ENCODE measurements around the gene SCFD2. TPM values are rescaled to one million over a fixed set of nuclear protein-coding genes. Genes with fewer than 3 reads are reported as not detected.

The SCFD2 gene
- total RNA-seq, 2 donors from 2014 or later: 19.3 to 26.7 TPM

- Mint-ChIP-seq H3K27ac (no peak overlapping the region), H3K4me3 (no peak overlapping the region)
Observed at GRCh38 chr4:52904421-52904820, 461.4 kb downstream of the SCFD2 start.

DNA sequence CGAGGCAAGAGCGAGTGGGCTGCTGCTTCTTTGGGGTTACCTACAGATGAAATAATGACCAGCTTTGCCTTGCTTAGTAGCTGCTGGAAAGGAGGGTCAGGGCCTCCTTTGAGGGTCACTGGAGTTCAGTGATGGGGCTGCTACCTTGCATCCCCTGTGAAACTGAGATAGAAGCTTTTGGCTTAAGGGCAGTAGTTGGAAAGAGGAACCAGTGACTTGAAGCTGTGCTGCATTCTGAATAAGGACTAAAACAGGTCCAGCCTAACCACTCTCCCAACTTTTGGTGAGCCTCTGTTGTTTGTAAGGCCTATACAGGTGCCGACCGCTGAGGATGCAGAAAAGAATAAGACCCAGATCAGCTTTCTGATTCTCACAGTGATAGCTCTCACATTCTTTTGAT lies 462.6 kb downstream of the SCFD2 start:
- Mint-ChIP-seq H3K27me3 (no peaks in the 10 kb centered on the region), H3K36me3 (ENCODE audit: low read depth) (peaks cover 5% of the 10 kb centered on the region), H3K27ac (no peak overlapping the region), H3K4me3 (no peak overlapping the region), H3K4me1 (no peaks in the 10 kb centered on the region)
- H3K9me3 ChIP-seq (ENCODE audit: control insufficient read depth, low read length, poor library complexity, severe bottlenecking): no peaks in the 10 kb centered on the region
- ATAC-seq (no peak), DNase-seq (no peak)

More at GRCh38 chr4:52904421-52904820, 461.4 kb downstream of the SCFD2 start:
- DNase-seq (no peak), ATAC-seq (no peak)
- Mint-ChIP-seq H3K27me3 (no peaks in the 10 kb centered on the region), H3K36me3 (ENCODE audit: low read depth) (peaks cover 7% of the 10 kb centered on the region), H3K4me1 (no peaks in the 10 kb centered on the region)
- H3K9me3 ChIP-seq (ENCODE audit: control insufficient read depth, low read length, poor library complexity, severe bottlenecking): no peaks in the 10 kb centered on the region

DNA sequence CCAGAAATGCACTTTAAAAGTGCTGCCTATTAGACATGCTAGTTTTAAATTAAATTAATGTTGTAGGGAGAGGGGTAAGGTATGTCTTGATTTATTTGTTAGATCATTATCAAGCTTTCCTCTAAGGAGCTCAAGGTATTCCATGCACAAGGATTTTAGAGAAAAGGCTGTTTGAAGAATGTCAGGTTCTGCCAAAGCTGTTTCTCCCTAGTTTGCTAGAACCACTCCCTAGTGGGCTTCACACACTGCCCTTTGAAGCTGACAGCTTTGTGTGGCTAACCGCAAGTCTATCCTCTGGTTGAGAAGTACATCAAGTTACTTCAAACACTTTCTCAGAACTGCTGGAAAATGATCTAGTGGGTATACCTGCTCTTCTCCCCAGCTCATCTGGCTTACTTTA lies 471.4 kb downstream of the SCFD2 start:
- Mint-ChIP-seq H3K27me3 (no peaks in the 10 kb centered on the region), H3K4me1 (no peaks in the 10 kb centered on the region), H3K36me3 (ENCODE audit: low read depth) (no peaks in the 10 kb centered on the region), H3K4me3 (no peak overlapping the region), H3K27ac (no peak overlapping the region)
- H3K9me3 ChIP-seq (ENCODE audit: control insufficient read depth, low read length, poor library complexity, severe bottlenecking): no peaks in the 10 kb centered on the region
- DNase-seq (no peak), ATAC-seq (no peak)

DNA sequence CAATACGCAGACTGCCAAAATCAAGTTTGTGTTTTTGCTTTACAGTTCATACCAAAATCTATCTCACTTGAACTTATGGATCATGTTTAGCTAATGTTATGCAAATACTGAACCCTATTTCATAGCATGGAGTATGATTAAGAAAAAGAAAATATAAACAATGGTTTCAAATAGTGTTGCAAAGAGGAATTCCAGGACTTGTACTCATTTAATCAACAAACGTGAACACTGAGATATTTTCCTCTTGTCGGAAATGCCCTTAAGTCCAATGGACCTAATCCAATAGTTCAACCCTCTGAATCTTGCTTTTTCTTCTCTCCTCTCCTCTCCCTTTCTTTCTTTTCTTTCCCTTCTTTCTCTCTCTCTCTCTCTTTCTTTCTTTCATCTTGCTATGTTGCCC lies 473.0 kb downstream of the SCFD2 start:
- H3K9me3 ChIP-seq (ENCODE audit: control insufficient read depth, low read length, poor library complexity, severe bottlenecking): no peaks in the 10 kb centered on the region
- Mint-ChIP-seq H3K4me3 (no peak overlapping the region), H3K36me3 (ENCODE audit: low read depth) (no peaks in the 10 kb centered on the region), H3K27ac (no peak overlapping the region), H3K4me1 (no peaks in the 10 kb centered on the region), H3K27me3 (no peaks in the 10 kb centered on the region)
- DNase-seq (no peak), ATAC-seq (no peak)

DNA sequence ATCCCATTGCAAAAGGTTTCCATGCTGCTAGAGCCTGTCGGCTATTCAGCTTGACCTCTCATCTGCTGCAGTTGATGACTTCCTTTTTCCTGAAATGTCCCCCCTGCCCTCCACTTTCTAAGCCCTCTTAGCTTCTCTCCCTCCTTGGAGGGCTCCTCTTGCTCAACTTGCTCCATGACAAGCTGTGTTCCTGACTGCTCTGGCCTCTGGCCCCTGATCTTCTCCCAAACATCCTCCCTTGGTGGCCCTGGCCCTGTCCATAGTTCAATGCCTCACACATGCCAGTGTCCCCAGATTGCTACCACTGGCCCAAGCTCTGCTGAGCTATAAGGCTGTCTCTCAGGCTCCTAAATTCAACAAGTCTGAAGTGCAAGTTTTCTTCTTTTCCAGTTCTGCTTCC lies 474.1 kb downstream of the SCFD2 start:
- Mint-ChIP-seq H3K4me1 (no peaks in the 10 kb centered on the region), H3K4me3 (no peak overlapping the region), H3K27ac (no peak overlapping the region), H3K27me3 (no peaks in the 10 kb centered on the region), H3K36me3 (ENCODE audit: low read depth) (no peaks in the 10 kb centered on the region)
- ATAC-seq: no peak
- no peaks in the 10 kb centered on the region for H3K9me3 ChIP-seq (ENCODE audit: control insufficient read depth, low read length, poor library complexity, severe bottlenecking)
- DNase-seq: no peak

GRCh38 chr4:52890521-52890791 lies 475.4 kb downstream of the SCFD2 start:
- H3K4me3 Mint-ChIP-seq: no peak overlapping the region
- H3K27ac Mint-ChIP-seq: no peak overlapping the region
- no peaks in the 10 kb centered on the region for H3K36me3 Mint-ChIP-seq (ENCODE audit: low read depth)
- no peaks in the 10 kb centered on the region for H3K9me3 ChIP-seq (ENCODE audit: control insufficient read depth, low read length, poor library complexity, severe bottlenecking)
- no peaks in the 10 kb centered on the region for H3K4me1 Mint-ChIP-seq
- no peak for DNase-seq
- no peak for ATAC-seq
- no peaks in the 10 kb centered on the region for H3K27me3 Mint-ChIP-seq

DNA sequence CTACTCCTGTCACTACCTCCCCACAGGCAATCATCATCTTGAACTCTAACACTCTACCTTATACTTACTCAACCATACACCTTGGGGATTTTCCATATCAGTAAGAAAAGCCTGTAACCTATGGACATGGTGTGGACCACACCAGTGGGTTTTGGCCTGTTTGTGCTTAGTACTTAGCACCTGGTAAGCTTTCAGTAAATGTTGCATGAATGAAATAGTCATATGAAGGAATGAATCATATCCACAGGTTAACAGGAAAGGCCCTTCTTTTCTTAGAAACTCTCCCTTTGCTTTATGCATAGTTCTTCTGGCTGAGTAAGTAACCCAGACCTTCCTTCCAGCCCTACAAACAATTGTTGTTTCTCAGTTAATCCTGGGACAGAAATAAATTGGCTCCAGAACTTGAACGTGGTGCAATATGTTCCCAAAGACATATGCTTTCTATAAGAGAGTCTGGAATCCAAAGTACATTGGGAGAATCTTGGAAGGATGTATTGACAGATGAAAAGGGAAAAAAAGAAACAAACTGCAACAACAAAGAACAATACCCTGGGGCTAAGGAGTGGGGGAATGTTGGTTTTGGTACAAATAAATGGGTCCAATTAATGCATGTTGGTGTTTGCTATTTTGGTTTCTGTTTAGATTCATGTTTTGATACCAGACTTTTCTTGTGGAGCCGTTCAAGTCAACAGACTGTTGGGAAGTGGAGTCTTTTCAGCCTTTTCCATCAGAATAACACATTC lies 475.9 kb downstream of the SCFD2 start:
- Mint-ChIP-seq H3K27me3 (no peaks in the 10 kb centered on the region), H3K36me3 (ENCODE audit: low read depth) (no peaks in the 10 kb centered on the region), H3K27ac (no peak overlapping the region), H3K4me3 (no peak overlapping the region), H3K4me1 (no peaks in the 10 kb centered on the region)
- DNase-seq (no peak), ATAC-seq (no peak)
- no peaks in the 10 kb centered on the region for H3K9me3 ChIP-seq (ENCODE audit: control insufficient read depth, low read length, poor library complexity, severe bottlenecking)

GRCh38 chr4:52889354-52889753 lies 476.5 kb downstream of the SCFD2 start:
- Mint-ChIP-seq H3K4me1 (no peaks in the 10 kb centered on the region), H3K4me3 (no peak overlapping the region), H3K36me3 (ENCODE audit: low read depth) (no peaks in the 10 kb centered on the region), H3K27ac (no peak overlapping the region), H3K27me3 (no peaks in the 10 kb centered on the region)
- DNase-seq (no peak), ATAC-seq (no peak)
- no peaks in the 10 kb centered on the region for H3K9me3 ChIP-seq (ENCODE audit: control insufficient read depth, low read length, poor library complexity, severe bottlenecking)

DNA sequence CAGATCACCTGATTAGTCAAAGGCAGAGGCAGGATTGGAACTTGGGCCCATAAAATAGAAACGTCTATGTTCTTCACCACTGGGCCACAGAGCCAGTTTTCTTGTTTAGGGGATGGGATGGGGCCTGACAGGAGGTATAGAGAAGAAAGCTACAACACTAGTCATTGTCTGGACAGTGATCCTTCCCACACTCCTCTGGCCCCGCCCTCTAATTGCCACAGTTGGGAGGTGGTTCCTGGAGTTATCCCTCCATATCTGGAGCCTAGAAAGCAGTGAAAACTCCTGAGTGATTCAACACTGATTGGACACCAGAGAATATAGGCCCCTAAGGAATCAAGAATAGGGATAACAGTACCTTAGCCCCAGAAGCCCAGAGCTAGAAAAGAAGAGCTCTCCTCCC lies 480.9 kb downstream of the SCFD2 start:
- H3K27me3 Mint-ChIP-seq: no peaks in the 10 kb centered on the region
- DNase-seq: no peak
- H3K4me3 Mint-ChIP-seq: no peak overlapping the region
- no peak for ATAC-seq
- H3K36me3 Mint-ChIP-seq (ENCODE audit: low read depth): no peaks in the 10 kb centered on the region
- H3K9me3 ChIP-seq (ENCODE audit: control insufficient read depth, low read length, poor library complexity, severe bottlenecking): no peaks in the 10 kb centered on the region
- H3K27ac Mint-ChIP-seq: no peak overlapping the region
- no peaks in the 10 kb centered on the region for H3K4me1 Mint-ChIP-seq

DNA sequence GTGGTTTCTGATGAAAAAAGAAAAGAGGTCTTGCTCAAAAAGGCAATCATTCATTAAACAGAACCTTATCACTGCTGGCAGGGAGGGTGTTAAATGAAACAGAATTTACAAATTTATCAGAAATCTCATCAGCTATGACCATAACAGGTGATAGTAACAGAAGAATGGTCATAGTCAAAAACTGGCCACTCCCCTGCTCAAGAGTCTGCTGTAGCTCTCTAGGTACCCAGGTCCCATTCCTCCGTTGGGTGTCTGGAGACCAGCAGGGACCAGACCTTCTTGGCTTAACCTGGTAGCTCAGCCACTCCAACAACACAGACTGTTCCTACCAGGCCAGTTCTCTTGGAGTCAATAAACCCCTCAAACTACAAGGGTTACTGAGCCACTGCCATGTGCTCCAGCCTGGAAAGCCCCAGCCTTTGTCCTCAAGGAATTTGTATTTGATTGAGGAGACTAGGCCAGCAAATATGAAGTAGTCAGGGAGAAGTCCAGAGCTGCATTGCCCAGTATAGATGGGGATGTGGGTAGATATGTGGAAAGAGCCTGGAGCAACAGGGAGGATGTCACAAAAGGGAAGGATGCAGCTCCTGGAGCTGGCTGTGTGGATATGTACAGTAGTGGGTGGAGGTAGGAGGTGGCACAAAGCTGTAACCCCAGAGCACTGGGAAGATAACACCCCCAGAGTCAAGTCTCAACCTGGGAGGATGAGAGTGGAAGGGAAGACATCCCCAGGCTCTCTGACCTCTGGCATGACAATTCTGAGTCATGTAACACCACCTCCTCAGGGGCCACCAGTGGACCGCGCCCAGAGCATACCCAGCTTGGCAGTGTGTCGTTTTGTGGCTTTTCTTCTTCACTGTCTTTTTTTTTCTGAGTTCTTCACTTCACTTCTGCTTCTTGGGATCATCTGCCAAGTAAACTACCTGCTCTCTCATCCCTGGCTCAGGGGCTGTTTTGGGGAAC lies 481.9 kb downstream of the SCFD2 start:
- Mint-ChIP-seq H3K27me3 (no peaks in the 10 kb centered on the region), H3K36me3 (ENCODE audit: low read depth) (no peaks in the 10 kb centered on the region), H3K4me1 (no peaks in the 10 kb centered on the region), H3K27ac (no peak overlapping the region), H3K4me3 (no peak overlapping the region)
- no peaks in the 10 kb centered on the region for H3K9me3 ChIP-seq (ENCODE audit: control insufficient read depth, low read length, poor library complexity, severe bottlenecking)
- ATAC-seq (no peak), DNase-seq (no peak)

GRCh38 chr4:52883183-52883621 lies 482.7 kb downstream of the SCFD2 start:
- no peaks in the 10 kb centered on the region for H3K27me3 Mint-ChIP-seq
- no peaks in the 10 kb centered on the region for H3K36me3 Mint-ChIP-seq (ENCODE audit: low read depth)
- no peak overlapping the region for H3K4me3 Mint-ChIP-seq
- H3K27ac Mint-ChIP-seq: no peak overlapping the region
- no peak for DNase-seq
- H3K9me3 ChIP-seq (ENCODE audit: control insufficient read depth, low read length, poor library complexity, severe bottlenecking): no peaks in the 10 kb centered on the region
- no peak for ATAC-seq
- no peaks in the 10 kb centered on the region for H3K4me1 Mint-ChIP-seq

DNA sequence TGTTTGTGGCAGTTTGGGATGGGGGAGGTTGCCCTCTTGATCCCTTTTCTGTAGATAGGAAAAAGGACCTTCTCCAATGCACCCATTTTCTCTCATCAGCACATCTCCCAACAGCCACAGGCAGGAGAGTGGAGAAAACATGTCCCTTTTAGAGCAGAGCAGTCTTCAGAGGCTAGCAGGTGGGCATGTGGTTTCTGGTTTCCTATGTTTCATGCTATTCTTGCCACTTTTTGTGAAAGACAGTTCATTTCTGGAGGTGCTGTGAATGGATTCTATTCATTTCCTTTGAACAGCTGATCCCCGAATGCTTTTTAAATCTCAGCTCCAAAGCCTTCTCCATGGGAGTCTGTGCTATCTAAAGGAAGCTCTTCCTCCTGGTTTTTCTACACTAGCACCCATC lies 484.9 kb downstream of the SCFD2 start:
- H3K27me3 Mint-ChIP-seq: no peaks in the 10 kb centered on the region
- no peak for DNase-seq
- peaks cover 4% of the 10 kb centered on the region for H3K4me1 Mint-ChIP-seq
- no peak for ATAC-seq
- no peak overlapping the region for H3K27ac Mint-ChIP-seq
- no peak overlapping the region for H3K4me3 Mint-ChIP-seq
- no peaks in the 10 kb centered on the region for H3K9me3 ChIP-seq (ENCODE audit: control insufficient read depth, low read length, poor library complexity, severe bottlenecking)
- no peaks in the 10 kb centered on the region for H3K36me3 Mint-ChIP-seq (ENCODE audit: low read depth)

GRCh38 chr4:52879471-52879870 lies 486.4 kb downstream of the SCFD2 start:
- no peaks in the 10 kb centered on the region for H3K36me3 Mint-ChIP-seq (ENCODE audit: low read depth)
- ATAC-seq: no peak
- H3K4me1 Mint-ChIP-seq: peaks cover 6% of the 10 kb centered on the region
- no peaks in the 10 kb centered on the region for H3K9me3 ChIP-seq (ENCODE audit: control insufficient read depth, low read length, poor library complexity, severe bottlenecking)
- H3K27ac Mint-ChIP-seq: no peak overlapping the region
- DNase-seq: no peak
- no peaks in the 10 kb centered on the region for H3K27me3 Mint-ChIP-seq
- H3K4me3 Mint-ChIP-seq: no peak overlapping the region

DNA sequence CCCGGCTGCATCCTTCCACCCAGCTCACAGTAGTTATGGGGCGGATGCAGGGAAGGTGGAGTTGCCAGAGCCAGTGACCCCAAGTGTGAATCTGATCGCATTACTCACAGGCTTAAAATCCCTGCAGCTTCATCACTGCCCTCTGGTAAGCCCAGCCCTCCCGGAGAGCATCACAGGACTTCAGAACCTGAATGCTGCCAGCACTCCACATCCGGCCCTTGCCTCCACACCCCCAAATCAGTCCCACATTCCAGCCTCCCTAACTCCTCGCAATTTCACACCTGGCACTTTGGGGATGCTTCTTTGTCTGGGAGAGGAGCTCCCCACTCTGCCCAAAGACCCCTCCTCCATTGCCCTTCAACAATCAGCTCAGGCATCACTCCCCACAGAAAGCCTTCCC lies 488.2 kb downstream of the SCFD2 start:
- Mint-ChIP-seq H3K4me1 (peaks cover 6% of the 10 kb centered on the region), H3K4me3 (no peak overlapping the region), H3K27me3 (no peaks in the 10 kb centered on the region), H3K36me3 (ENCODE audit: low read depth) (peaks cover 2% of the 10 kb centered on the region), H3K27ac (peak overlapping the region; percentile 51)
- DNase-seq (no peak), ATAC-seq (no peak)
- H3K9me3 ChIP-seq (ENCODE audit: control insufficient read depth, low read length, poor library complexity, severe bottlenecking): no peaks in the 10 kb centered on the region

All from T-helper 17 cell (primary cell).